HG03432 (cell line): ENCODE results near the gene LCNL1.

Experiments
- ATAC-seq: cut with Tn5 transposase; IDR thresholded peaks from one replicate; pipeline ENCODE4 v1.9.1; 2021; ENCODE audit warnings: mild to moderate bottlenecking, moderate library complexity; ENCODE audit not compliant: unreplicated experiment

LCNL1 gene

DNA sequence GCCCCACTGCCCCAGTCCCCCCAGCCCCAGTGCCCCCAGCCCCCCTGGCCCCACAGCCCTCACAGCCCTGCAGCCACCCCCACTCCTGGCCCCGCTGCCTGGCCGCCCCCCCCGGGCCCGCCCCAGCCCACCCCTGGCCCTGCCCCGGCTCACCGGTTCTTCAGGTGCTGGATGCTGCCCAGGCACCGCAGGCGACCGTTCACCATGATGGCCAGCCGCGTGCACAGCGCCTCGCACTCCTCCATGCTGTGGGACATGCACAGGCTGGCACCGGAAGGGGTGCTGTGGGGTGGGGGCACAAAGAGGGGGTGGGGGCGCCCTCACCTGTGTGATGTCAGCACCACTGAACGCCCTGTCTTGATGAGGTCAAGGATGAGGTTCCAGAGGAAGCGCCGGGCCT, 26.4 kb downstream of the LCNL1 start:
- no peak for ATAC-seq

DNA sequence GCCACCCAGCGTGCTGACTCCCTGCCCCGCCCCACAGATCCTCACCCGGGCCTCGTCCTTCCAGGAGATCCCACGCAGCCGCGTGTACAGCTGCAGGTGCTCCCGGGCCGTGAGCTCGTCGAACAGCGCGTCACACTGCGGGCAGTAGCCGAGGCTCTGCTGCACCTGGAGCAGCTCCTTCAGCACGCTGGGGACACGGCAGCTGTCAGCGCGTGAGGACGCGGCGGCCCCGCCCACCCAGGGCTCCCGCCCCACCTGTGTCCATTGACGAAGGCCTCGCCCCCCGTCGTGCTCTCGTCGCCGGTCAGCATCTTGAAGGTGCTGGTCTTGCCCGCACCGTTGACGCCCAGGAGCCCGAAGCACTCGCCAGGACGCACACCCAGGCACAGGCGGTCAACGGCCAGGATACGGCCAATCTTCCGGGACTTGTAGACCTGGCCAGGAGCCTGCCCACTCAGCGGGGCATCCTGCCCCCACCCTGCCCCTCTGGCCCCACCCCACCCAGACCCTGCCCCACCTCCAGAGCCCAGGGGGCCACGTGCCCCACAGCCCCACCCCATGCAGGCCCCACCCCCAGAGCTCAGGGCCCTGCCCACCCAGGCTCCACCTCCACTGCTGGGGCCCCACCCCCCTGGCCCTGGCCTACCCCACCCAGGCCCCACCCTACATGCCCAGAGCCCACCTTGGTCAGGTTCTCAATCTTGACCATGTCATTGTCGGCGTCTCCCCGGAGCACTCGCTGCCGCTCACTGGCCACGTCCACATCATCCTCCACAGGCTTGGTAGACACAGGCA, 27.3 kb downstream of the LCNL1 start:
- no peak for ATAC-seq

DNA sequence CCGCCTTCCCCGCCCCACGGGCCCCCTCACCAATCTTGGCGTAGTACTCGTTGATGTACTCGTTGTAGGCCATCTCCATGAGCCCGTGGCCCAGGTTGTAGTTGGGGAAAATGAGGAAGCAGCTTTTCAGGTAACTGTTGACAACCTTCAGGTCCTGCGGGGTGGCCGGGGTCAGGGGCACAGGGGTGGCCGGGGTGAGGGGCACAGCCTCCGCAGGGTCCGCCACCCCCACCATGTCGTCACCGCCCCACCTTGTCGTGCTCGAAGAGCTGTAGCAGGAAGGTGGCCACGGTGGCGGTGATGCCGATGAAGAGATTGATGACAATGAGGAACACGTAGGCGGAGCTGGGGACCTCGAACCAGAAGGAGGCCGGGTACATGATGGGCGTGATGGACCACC, 28.4 kb downstream of the LCNL1 start:
- ATAC-seq: no peak

DNA sequence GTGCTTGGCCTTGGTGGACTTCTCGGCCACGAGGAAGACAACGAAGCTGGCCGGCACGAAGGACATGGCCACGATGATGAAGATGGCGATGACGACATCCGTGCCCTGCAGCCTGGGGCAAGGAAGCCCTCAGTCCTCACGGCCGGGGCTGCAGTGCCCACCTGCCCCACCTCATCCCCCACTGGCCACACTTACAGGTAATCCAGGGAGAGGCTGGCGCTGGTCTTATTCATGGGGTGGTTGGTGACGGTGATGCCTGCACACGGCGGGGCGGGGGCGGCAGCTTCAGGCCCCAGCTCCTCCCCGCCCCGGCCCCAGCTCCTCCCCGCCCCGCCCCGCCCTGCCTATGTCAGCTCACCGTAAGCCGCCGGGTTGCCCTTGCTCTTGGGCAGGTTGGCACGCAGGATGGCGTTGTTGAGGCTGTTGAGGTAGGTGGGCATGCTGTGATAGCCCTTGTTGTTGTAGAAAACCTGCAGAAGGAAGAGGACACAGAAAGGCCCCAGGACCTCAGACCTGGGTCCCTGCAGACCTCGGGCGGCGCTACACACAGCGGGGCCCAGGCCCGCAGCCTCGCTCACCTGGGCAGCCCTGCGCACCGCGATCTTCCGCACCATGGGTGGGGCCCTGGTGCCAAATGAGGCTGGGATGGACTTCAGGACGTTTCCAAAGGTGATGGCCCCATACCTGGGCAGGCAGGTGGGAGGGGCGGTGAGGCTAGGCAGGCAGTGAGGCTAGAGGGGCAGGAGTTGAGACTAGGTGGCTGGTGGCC, 29.3 kb downstream of the LCNL1 start:
- no peak for ATAC-seq

DNA sequence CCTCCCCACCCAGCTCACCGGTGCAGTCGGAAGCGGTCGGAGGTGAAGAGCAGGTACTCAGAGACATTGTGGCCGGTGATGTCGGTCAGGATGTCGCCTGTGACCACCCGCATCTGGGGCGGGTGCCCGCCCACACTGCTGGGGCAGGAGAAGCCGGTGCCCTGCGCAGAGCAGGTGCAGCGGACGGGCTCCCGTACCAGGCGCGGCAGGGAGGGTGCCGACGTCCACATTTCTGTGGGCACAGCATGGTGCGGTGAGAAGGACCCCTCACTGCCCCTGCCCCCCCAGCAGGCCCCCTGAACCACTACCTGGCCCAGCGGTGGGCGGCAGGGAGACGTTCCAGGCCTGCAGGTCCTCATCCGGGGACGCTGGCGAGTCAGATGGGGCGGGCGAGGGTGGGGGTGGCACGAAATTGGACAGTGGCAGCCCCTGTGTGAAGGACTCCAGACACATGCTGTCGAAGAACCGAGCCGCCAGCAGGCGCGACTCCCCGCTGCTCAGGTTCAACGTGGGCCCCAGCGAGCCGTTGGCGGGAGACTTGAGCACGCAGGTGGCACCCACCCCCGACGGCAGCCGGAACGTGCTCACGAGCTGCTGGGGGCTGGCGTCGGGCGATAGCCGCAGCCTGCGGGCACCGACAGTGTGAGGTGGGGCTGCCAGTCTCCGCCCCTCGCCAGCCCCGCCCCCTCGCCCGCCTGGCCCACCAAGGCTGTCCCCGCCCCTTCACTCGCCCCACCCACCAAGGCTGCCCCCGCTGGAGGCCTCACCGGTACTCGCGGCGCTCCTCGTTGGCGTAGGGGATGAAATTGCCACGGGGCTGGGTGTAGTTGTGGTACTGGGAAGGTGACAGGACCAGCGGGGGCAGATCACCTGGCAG, 30.1 kb downstream of the LCNL1 start:
- ATAC-seq: no peak

DNA sequence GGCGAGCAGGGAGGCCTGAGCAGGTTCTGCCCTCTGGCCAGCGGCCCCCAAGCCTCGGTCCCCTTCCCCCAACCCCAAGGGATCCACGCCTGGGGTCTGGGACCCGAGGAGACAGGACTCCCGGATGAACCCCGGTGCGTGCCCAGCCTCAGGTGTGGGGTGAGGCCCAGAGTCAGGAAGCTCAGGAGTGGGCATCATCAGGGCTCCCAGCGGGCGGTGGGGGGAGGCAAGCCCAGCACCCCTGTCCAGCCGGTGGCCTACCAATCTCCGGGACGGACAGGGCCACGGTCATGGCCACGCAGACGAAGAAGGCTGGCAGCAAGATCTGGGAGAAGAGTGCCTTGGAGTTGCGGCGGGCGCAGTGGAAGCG, 30.8 kb downstream of the LCNL1 start:
- no peak for ATAC-seq

DNA sequence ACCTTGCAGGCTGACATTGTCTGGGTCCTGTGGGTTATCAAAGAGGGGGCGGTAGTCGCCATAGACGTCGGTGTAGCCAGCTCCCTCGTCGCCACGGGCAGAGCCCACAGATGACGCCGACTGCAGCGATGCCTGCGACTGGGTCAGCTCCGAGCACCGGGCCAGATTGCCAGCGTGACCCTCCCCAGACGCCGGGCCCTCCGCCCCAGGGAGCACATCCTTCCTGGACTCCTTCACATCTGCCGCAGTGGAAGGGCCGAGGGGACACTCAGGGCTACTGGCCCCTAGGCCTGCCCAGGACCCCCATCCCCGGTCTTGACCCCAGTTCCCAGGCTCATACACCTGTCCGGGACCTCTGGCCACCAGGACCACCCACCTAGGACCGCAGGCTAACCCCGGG, 31.4 kb downstream of the LCNL1 start:
- no peak for ATAC-seq

DNA sequence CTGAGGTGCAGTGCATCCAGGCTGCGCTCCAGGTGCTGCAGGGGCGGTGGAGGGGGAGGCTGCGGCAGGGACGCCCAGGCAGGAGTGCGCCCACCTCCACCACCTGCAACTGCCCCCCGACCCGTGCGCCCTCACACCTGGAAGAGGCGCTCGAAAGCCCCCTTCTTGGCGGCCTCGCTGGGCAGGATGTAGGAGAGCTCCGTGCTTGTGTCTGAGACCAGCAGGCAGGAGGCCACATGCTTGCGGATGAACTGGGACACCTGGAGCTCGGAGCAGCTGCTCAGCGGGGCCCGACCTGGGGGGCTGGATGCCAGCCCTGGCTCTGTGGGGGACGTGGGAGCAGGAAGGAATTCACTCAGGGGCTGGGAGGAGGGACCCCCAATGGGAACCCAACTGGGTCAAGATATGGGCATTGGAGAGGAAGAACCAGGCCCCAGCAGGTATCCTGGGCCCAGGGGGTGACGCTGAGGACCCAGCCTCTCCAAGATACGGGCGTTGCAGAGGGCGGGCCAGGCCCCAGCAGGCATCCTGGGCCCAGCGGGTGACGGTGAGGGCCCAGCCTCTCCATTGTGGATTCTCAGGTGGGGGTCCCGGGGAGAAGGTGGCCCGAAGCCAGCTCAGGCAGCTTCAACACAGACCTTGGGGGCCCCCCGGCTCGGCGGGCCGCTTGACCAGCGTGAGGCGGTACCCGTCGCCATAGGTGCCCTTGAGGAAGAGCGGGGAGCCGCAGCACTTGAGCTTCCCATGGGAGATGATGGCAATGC, 32.2 kb downstream of the LCNL1 start:
- ATAC-seq: no peak

DNA sequence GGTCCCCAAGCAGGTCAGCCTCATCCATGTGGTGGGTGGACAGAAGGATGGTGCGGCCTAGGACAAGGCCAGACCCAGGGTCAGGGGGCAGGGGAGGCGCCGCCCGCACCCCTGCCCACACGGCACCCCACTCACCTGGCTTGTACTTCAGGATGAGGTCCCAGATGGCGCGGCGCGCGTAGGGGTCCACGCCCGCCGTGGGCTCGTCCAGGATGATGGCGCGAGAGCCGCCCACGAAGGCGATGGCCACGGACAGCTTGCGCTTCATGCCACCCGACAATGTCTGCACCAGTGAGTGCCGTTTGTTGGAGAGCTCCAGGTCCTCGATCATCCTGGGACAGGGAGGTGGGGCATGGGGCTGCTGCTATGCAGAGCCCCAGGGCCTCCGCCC, 32.7 kb downstream of the LCNL1 start:
- no peak for ATAC-seq

DNA sequence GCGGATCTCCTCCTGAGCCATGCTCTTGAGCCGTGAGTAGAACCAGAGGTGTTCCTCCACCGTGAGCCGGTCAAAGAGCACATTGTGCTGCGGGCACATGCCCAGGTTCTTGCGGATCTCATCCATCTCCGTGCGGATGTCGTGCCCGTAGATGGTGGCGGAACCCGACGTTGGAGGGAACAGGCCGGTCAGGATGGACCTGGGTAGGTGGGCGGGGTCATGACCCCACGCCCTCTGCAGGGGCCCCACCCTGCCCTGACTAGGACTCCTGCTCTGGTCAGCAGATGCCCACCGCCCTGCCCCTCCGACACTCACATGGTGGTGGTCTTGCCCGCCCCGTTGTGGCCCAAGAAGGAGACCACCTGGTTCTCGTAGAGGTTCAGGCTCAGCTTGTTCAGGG, 33.2 kb downstream of the LCNL1 start:
- ATAC-seq: no peak

DNA sequence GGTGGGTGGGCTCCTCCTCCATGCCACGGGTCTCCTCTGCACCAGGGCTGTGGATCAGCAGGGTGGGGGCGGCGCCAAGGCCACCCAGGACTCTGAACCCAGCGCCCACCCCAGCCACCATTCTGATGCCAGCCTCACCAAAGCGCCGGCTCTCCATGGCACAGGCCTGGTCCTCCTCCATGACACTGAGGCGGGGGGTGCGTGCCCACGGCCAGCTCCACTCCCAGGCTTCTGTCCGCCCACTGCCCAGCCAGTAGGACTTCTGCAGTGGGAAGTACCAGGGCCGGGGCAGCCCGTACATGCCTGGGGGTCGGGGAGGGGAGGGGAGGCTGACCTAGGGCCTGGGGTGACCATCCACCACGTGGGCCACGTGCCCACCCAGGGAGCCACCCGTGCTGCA, 33.6 kb downstream of the LCNL1 start:
- no peak for ATAC-seq

DNA sequence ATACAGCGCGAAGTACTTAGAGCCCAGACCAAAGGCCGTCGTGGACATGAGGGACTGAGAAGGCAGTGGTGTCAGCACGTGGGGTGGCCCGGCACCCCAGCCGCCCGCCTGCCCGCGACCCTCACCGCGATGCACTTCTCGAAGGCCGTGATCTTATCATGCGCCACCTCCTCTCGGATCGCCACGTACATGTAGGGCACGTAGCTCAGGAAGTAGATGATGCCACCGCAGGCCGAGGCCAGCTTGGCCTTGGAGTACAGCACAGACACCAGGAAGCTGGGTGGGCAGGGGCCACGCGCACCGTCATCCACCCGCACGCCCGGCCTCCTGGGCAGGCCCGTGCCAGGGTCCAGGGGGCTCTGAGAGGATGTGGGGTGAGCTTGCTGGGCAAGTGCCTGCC, 34.3 kb downstream of the LCNL1 start:
- no peak for ATAC-seq

DNA sequence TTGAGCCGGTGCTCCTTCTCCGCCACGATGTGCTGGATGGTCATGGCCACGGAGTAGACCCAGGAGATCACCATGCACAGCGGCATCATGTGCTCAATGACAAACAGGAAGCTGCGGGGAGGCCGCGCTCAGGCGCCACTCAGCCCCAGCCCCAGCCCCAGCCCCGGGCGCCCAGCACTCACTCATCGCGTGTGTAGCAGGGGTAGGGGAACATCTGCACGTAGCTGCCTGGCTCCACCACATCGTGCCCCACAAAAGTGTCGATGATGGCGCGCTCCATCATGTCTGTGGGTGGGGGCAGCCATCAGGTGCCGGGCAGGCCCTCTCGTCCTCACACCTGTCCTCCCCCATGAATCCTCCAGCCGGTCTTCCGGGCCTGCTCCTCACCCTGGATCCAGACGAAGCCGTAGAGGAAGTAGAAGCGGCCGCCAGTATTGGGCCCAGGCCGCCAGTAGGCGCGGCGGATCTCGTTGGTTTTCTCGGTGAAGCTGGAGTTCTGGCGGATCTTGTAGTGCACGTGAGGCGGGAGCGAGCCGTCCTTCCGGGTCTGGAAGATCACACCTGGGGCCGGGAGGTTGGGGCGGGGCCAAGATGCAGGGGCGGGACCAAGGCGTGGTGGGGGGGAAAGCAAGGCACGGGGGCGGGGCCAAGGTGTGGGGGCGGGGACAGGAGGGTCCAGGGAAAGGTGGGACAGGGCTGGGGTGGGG, 35.2 kb downstream of the LCNL1 start:
- ATAC-seq: no peak

DNA sequence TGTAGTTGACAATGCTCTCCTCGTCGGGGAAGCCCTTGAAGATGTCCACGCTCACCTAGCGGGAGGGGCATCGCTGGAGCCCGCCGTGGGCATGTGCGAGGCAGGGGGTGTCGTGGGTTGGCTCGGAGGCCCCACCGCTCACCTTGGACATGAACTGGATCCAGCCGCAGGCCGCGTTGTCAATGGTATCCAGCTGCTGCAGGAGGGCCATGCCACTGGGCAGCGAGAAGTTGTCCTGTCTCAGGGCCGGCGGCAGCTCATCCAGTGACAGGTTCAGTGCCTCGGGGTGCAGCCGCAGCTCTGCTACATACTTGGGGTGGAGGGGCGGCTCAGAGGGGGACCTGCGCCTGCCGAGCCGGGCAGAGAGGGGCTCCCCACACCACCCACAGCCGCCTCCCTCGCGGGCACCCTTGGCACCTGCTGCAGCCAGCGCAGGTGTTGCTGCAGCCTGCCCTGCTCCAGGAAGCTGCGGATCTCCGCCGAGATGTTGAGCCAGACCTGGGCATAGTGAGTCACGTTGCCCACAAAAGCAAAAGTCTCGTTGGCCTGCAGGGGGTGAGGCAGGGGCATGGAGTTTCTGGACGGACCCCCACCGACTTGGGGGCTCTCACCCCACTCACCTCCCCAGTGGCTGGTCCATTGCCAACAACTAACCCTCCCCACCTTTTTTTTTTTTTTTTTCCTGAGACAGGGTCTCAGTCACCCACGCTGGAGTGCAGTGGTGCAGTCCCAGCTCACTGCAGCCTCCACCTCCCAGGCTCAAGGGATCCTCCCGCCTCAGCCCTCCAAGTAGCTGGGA, 36.2 kb downstream of the LCNL1 start:
- ATAC-seq: no peak

DNA sequence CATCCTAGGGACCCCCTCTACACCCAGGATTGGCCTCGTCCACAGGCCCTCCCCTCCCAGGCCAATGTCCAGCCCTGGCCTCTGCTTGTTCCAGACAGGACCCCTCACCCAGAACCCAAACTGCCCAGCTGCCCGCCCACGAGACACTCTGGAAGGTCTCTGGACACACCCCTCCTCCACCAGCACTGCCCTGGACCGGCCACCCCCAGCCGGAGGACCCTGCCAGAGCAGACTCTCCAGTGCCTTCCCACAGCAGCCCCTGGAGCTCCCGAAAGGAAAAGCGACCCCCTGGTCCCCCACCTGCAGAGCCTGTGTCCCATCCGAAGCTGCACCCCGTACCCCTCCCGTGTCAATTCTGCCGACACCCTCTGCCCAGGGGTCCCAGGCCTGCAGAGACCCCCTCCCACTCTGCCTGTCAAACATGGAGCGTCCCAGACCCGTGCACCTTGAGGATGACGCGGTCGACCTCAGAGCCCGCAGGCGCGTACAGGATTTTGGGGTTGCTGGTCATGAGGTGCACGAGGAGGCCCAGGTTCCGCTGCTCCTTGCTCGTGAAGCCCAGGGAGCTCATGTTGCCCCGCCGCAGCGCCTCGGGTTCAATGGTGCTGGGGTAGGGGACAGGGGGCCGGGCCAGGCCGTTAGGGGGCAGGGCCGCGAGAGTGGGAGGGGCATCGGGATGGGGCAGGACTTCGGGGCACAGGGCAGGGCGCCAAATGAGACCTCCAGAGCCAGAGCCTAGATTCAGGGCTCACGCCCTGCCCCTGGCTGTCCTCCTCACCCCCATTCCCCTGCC, 37.3 kb downstream of the LCNL1 start:
- no peak for ATAC-seq

DNA sequence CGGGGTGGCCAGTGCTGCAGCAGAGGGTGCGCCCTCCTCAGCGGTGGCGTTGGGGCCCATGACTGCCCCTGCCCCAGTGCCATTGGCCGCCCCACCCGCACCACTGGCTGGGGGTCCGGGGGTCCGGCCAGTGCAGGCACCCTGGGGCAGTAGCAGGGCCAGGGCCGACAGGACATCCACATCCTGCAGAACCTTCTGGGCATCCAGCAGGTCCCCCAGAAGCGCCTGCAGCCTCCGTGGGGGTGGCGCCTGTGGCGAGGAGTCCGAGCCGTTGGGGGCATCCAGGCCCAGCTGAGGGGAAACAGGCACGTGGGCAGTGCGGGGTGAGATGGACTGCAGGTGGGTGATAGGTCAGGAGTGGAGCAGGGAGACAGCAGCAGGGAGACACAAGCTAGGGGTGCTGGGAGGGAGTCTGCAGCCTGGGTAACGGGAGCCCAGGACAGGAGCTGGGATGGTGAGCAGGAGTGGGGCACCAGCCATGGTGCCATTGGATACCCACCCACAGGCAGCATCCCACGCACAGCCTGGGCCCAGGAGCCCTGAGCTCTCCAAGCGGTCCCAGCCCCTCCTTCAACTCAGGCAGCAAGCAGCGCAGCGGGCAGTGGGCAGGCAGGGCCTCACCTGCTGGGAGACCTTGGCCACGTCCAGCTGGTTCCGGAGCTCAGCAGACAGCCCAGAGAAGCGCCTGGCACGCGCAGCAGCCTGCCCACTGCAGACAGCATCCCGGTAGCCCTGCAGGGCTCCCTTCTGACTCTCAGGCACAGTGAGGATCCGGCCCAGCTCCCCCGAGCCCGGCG, 38.2 kb downstream of the LCNL1 start:
- no peak for ATAC-seq

DNA sequence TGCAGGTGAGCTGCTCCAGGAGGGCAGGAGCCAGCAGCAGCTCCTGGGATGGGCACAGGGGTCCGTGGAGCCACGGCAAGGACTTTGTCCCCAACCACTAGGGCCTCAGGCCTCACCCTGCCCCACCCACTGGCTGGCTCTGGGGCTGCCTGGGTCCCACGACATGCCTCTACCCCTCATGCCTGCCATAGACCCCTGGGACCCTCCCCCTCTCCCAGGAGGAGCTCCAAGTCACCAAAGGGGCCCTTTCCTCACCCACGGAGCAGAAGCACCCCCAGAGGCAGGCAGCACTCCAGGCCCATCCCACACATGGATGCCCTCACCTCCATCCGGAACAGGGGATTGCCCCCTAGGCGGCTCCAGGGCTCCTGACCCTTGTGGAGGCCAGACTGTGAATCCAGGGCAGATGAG, 38.8 kb downstream of the LCNL1 start:
- ATAC-seq: no peak
